ENCODE data around the gene TNFRSF17.

DNA sequence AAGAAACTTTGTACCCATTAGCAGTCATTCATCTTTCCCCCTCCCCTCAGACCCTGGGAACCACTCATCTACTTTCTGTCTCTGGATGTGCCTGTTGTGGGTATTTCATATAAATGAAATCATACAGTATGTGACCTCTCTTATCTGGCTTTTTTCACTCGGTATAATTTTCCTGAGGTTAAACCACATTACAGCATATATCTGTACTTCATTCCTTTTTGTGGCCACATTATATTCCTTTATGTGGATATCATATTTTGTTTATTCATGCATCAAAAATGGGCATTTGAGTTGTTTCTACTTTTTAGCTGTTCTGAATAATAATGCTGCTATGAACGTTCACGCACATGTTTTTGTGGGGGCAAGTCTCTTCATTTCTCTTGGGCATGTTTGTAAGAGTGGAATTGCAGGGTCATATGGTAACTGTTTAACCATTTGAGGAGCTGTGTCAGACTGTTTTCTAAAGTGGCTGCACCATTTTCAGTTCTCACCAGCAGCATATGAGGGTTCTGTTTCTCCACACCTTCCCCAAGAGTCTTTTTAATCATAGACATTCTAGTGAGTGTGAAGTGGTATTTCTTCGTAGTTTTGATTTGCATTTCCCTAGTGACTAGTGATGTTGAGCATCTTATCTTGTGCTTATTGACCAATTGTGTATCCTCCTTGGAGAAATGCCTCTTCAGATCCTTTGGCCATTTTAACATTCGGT lies 15.3 kb downstream of the TNFRSF17 start:
- TF ChIP-seq, protein P1, sequence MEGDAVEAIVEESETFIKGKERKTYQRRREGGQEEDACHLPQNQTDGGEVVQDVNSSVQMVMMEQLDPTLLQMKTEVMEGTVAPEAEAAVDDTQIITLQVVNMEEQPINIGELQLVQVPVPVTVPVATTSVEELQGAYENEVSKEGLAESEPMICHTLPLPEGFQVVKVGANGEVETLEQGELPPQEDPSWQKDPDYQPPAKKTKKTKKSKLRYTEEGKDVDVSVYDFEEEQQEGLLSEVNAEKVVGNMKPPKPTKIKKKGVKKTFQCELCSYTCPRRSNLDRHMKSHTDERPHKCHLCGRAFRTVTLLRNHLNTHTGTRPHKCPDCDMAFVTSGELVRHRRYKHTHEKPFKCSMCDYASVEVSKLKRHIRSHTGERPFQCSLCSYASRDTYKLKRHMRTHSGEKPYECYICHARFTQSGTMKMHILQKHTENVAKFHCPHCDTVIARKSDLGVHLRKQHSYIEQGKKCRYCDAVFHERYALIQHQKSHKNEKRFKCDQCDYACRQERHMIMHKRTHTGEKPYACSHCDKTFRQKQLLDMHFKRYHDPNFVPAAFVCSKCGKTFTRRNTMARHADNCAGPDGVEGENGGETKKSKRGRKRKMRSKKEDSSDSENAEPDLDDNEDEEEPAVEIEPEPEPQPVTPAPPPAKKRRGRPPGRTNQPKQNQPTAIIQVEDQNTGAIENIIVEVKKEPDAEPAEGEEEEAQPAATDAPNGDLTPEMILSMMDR (IDR thresholded peaks at IDR 0.05; ENCODE audit: low read length): no peak
- no peak for TF ChIP-seq EZH2 (optimal IDR thresholded peaks at IDR 0.05; ENCODE audit: low read depth, low read length)
- no peak for TF ChIP-seq EZH2phosphoT487 (IDR thresholded peaks at IDR 0.05; ENCODE audit: low read length)

Measured in MM.1S (cell line).